EL (cell line): Measurements from ENCODE around the gene D2HGDH.
"Not testable (repeated sequence)": the region's sequence is repeated elsewhere in the genome, so short reads cannot be mapped to it uniquely, and the experiment has no call there.

Experiments used
- DNase-seq: peaks from one replicate; pipeline ENCODE4 v3.0.0-alpha.2; 2016

Gene D2HGDH

DNA sequence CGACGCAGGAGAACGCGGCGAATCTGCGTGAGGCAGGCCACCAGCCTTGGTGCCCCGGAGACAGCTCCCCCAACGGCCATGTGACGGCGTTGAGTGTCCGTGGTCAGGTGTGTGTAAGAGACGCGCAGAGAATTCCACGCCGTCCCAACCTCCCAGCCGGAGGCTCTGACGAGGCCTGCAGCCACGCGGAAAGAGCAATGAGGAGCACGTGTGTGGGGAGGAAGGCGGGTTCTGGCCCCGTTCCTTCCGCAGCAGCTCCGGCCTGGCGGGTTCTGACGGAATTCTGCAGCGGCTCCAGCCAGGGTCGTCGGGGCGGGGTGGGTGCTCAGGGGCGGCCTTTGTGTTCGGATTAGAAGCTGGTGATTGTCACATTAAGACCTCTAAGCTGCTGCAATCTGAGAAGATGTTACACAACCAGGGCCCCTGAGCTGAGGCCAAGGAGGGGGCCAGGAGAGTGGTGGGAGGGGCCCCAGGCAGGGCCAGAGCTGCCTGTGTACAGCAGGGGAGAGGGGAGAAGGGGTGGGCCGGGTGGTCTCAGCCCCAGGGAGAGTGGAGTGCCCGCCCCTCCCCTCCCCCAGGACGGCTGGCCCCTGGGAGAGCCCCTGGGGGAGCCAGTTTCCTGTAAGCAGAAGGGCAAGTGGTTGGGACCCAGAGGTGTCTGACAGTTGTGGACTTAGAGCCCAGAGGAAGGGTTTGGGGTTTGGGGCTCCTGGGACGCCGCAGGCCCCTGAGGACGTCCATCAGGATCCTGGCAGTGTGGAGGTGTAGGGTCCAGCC is 37.0 kb downstream of the D2HGDH start:
- no peak for DNase-seq

- no peak for DNase-seq
These were observed 37.7 kb downstream of the D2HGDH start for GRCh38 chr2:241772063-241772499.

DNA sequence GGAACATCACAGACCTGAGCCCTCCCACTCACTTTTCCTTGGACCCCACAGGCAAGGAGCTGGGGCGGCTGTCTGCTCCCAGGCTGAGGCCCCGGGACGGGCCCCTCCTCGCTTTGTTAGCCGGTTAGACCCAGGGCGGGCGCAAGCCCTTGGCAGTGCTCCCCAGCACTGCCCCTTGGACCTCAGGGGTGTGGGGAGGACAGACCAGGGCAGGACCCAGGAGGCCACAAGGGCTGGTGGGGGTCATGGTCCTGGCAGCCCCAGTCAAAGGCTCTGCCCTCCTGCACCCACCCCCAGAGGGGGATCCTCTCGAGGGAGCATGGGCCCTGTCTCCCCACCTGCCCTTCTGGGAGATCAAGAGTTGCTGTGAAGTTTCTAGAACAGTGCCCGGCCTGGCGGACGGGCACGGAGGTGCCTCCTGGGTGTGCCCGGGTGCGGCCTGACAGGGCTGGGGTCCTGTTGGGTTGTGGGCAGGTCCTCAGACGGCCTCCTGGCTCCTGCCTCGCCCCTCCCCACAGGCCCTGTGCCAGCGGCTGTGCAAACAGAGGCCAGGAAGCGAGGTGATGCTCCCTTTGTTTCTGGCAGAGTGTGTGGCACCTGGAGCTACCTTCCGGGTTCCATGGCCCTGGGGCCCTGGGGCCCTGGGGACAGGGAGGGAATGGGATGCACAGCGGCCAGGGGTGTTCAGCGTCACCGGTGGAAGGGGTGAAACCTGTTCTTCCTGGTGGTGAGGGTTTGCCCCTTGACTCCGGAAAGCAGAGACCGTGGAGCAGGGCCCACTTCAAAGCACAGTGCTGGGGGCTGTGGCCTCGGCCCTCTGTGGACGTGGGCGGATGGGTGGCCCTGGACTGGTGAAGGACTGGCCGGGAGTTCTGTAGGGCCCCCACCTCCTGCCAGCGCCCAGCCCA is 39.3 kb downstream of the D2HGDH start:
- no peak for DNase-seq

DNA sequence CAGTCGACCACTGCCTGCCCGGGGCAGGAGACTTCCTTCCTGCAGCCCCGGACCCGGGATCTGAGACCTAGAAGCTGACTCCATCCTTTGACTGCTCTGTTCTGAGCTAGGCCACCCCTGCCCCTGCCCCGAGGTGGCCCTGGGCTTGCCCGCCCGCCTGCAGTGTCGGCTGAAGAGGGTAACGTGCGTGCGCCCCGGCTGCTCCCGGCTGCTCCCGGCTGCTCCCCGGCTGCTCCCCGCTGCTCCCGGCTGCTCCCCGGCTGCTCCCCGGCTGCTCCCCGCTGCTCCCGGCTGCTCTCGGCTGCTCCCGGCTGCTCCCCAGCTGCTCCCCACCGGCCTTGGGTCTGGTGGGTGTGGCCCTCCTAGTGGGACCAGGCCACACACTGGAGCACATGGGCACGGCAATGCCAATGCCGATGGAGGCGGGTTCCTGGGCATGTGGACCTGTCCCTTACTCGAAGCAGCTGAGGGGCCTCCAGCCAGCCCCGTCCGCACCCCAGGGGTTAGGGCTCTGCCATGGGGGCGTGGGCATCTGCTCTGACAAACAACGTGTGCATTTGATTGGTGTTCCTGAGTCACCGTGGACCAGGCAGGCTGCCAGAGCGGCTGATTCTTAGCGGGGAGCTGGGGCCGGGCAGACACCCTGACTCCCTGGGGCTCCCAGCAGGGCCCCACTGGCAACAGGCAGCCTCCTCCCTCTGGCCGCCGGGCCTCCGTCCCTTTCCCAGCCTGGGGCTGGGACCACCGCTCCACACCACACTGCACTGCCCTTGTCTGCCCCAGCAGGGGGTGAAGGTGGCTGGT is 40.2 kb downstream of the D2HGDH start:
- peak; percentile 80 for DNase-seq

DNA sequence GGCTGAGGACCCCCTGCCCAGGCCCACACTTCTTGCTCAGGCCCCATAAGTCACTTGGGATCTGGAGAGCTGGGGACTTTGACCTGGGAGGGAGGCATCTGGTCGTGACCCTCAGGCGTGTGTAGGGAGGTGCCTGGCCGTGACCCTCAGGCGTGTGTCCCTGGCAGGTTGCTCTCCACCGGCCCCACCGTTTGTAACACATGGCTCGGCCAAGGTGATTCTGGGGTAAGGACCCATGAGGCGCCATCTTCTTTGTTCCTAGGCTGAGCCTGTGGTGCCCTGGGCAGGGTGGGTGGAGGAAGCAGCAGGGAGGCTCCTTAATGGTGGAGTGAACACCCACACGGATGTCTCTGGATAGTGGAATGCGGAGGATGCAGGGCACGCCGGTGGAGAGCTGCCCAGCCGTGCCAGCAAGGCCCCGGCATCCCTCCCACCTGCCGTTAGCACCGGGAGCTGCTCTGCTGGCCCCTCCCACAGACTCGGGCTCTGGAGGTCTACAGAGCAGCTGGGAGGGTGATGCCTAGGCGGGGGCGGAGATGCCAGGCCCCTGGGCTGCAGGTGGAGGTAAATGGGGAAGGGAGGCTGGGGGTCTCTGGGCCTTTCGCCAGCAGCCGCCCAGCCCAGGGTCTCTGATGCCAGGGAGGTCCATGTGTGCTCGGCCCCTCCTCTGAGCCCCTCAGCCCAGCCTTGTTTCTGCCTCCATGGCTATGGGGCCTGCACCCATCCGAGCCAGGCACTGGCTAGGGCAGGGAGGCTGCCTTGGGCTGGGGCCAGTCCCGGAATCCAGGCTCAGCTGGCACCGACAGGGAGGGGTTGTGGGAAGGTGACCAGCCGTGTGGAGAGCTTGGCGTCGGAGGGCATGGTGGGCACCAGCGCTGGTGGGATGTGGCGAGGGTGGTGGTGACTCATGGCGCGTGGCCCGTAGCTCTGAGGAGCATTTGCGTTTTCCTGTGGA is 41.1 kb downstream of the D2HGDH start:
- no peak for DNase-seq

DNA sequence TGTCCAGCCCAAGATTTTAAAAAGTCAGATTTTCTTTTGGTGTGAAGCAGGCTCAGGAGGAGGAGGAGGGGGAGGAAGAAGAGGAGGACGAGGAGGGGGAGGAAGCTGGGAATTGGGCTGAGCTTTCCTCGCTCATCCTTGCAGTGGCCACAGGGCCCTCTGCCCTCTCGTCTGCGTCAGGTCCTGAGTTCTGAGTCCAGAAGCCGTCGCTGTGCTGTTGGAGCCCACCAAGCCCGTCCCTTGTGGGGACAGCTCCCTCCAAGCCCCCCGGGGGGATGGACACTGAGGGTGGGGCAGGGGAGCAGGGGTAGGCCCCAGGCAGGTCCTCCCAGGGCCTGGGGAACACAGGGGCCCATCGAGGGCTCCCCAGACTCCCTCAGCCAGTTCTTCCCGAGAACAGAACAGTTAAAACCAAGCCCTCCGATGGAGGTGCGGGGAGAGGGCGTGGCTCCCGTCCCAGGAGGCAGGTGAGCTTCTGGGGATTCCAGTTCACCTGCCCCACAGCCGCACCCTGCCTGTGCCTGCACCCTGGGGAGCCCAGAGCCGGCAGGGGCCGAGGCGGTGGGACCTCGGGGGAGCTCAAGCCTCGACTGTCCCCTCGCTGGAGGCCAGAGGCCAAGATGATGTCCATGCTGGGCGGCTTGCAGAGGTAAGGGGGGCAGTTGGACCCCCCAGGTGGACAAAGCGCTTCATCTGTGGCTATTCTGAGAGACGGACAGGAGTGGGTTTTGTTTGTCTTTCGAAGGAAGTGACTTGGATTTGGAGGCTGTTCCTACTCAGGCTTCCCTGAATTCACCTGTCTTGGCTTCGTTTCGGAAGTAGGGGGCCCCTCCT is 42.1 kb downstream of the D2HGDH start, which contains the start of gene GAL3ST2:
Gene GAL3ST2 (plus strand): TSS at position 487 of the 834 bp plus-strand sequence. CDS start 134 bp downstream, at position 621.
- no peak for DNase-seq

- DNase-seq, result no peak
These were observed 42.8 kb downstream of the D2HGDH start for GRCh38 chr2:241777170-241777685.

DNA sequence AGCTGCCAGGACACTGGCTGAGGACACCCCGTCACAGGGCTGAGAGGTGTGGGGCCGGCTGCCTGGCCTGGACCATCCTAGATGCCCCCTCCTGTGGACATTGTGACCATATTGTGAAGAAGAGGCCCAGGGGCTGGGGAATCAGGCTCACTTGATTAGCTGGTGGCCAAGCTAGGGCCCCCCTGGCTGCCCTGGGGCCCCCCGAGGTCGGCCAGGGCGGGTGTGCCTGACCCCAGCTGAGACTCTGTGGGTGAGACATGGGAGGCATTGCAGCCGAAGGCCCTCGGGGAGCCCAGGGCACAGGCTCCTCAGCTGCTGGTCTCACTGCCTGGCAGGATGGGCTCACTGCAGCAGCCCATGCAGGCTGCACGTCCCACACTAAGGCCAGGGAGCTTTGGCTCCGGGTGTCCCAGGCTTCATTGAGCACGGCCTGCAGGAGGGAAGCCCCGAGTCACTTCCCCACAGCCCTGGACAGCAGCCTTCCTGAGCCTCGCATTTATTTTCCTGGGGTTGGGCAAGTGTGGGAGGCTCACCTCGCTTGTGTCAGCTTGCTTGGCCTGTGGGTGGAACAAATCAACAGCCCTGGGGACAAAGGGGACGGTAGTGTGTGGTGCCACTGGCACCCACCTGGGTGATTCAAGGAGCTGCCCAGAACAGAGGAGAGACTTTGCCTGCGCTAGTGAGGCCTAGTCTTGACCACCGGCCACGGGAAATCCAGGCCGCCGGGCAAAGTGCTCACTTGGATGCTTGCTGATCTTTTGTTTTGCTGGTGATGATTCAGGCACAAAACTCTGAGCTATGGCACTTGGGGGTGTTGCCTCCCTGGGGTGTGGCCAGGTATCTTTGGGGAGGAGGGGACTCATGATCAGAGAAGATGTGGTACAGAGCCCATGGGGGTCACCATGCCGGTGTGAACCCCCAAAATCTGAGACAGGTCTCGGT is 43.5 kb downstream of the D2HGDH start:
- no peak for DNase-seq

DNA sequence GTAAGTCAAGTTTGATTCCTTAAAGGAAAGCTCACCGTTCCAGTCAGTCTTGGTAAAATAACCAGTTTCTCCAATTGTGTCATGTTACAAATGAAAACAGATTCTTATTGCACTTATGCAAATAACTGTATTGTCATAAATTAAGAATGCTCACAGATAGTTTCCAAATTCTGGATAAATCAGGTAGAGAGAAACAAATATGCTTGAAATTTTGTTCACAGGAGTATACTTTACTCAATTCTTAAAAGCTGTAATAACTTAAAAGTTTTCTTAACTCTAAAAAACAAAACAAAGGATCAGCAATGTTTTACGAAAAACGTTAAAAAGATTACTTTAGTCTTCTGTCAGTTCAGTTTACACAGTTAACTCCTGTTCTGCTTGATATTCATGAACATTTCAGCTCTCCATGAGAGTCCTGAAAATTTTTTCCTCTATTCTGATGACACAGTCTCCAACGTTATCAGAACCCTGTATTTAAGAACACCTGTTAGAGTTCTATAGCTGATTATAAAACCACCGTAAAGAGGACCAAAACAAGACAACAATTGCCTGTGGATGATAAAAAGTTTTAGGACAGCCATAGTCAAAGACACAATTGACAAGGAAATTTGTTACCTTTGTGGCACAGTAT is 46.6 kb downstream of the D2HGDH start:
- DNase-seq, result no peak

GRCh38 chr2:241782053-241782452 is 47.6 kb downstream of the D2HGDH start:
- not testable (repeated sequence) for DNase-seq

- DNase-seq, result no peak
These were observed 53.7 kb downstream of the D2HGDH start for GRCh38 chr2:241788135-241788534.

DNA sequence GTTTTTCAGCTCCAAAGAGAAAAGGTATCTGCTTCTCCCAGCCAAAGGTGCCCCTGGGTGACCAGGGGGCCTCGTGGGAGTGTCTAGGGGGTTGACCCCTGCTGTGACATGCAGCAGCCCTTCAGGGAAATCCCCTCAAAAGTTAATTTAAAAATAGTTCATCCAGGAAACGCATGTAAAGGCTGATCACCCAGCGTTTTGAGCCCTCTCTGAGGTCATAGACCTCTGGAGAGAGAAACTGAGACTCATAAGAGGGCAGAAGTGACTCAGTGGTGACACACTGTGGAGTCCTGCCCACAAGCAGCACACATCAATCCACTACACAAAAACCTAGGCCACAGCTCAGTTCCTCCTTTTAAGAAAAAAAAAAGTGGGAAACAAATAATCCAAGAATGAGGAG is 54.1 kb downstream of the D2HGDH start:
- no peak for DNase-seq

DNA sequence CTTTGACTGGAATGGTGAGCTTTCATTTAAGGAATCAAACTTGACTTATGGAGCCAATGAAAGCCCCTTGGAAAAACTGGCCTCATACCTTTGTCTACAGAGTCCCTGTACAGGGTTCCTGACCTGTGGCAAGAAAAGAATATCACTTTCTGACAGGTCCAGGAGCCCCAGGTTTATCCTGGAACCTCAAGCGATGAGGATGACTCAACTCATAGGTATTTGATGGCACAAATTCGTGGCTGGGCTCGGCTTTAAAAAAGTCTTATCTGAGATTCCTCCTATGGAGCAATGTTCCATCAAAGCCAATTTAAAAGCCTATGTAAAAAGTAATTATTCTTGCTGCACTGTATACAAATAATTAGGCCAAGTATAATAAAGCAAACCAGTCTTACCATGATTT is 57.0 kb downstream of the D2HGDH start:
- DNase-seq, result peak; percentile 22

DNA sequence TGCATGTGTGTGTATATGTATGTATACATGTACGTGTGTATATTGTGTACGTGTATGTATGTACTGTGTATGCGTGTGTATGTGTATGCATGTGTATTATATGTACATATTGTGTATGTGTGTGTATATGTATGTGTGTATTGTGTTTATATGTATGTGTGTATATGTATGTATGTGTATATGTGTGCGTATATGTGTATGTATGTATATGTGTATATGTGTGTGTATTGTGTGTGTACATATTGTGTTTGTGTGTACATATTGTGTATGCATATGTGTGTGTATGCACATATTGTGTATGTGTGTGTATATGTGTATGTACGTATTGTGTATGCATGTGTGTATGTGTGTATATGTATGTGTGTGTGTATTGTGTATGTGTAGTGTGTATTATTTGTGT is 59.0 kb downstream of the D2HGDH start:
- no peak for DNase-seq

- DNase-seq, result no peak
These were observed 59.9 kb downstream of the D2HGDH start for GRCh38 chr2:241794250-241794823.

DNA sequence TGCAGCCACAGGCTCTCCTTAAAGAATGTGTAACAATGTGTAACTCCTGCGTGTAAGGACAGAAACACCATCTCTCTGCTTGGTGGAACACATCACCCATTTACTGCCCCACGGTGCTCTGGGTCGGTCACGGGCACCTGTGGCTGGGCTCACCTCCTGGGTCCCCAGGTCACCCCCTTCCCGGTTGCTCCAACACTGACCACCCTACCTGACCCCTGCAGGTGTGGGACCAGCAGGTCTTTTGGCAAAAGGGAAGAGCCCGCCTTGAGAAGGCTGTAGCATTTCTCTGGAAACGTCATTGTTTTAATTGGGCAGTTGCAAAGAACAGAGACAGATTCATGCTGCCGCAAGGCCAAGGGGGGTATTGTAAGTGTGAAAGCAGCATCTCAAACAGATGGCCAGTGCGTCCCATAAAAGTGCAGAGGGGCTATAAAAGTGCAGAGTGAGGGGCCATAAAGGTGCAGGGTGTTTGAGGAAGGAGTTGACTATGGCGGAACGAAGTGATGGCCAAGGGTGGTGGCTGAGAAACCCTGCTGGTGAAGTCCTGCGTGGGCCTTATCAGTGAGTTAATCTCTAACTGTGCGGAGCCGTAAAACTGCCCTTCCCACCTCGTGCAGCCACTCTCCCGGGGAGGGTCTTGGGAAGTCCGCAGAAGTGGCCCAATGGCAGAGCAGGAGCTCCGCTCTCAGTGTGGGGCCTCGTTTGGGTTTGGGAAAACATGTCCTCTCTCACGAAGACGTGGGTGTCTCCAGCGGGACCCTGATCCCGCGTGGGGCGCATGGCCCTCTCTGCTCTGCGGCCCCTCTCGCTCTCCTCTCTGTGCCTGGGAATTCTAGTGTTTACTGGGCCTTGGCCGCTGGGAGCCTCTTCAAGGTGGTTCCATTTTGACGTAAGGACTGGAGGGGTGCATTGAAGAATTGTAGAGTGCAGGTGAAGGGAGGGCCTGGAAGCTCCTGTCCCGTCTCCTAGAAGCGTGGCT is 60.9 kb downstream of the D2HGDH start:
- no peak for DNase-seq

- no peak for DNase-seq
These were observed 61.8 kb downstream of the D2HGDH start for GRCh38 chr2:241796209-241796608.
